ENCODE results near the gene SLC39A6.
"Not testable (repeated sequence)": the region's sequence is repeated elsewhere in the genome, so short reads cannot be mapped to it uniquely, and the experiment has no call there.

The SLC39A6 gene

DNA sequence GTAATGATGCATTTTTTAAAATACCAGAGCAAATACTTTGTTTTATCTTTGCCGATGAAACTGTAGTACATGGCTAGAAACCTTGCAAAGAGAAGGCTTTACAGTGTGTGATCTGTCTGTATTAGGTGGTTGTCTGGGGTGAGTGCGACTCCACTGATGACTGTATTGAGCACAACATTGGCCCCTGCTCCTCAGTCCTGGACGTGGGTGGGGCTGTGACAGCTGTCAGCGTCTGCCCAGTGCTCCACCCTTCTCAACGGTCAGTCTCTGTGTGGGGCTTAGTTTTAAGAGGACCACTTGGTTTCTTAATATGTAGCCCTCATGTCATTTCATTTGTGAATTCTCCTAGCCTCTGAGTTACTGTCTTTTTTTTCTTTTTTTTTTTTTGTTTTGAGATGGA, 40.8 kb upstream of the SLC39A6 start (continued):
- TF ChIP-seq, protein P1, sequence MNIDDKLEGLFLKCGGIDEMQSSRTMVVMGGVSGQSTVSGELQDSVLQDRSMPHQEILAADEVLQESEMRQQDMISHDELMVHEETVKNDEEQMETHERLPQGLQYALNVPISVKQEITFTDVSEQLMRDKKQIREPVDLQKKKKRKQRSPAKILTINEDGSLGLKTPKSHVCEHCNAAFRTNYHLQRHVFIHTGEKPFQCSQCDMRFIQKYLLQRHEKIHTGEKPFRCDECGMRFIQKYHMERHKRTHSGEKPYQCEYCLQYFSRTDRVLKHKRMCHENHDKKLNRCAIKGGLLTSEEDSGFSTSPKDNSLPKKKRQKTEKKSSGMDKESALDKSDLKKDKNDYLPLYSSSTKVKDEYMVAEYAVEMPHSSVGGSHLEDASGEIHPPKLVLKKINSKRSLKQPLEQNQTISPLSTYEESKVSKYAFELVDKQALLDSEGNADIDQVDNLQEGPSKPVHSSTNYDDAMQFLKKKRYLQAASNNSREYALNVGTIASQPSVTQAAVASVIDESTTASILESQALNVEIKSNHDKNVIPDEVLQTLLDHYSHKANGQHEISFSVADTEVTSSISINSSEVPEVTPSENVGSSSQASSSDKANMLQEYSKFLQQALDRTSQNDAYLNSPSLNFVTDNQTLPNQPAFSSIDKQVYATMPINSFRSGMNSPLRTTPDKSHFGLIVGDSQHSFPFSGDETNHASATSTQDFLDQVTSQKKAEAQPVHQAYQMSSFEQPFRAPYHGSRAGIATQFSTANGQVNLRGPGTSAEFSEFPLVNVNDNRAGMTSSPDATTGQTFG (tag by site-specific recombination; IDR thresholded peaks at IDR 0.05; ENCODE audit: borderline replicate concordance): no peak
- TF ChIP-seq ZNF37A (tag by site-specific recombination; IDR thresholded peaks at IDR 0.05): no peak
- no peak for TF ChIP-seq ZNF660 (tag by site-specific recombination; IDR thresholded peaks at IDR 0.05)
- no peak for TF ChIP-seq ZNF214 (tag by site-specific recombination; IDR thresholded peaks at IDR 0.05; ENCODE audit: borderline replicate concordance)
- no peak for TF ChIP-seq ZNF624 (tag by site-specific recombination; IDR thresholded peaks at IDR 0.05)
- TF ChIP-seq ZNF302 (tag by site-specific recombination; IDR thresholded peaks at IDR 0.05; ENCODE audit: low read depth): no peak
- no peak for TF ChIP-seq ZNF311 (tag by site-specific recombination; IDR thresholded peaks at IDR 0.05; ENCODE audit: borderline replicate concordance)
- TF ChIP-seq, protein P2, sequence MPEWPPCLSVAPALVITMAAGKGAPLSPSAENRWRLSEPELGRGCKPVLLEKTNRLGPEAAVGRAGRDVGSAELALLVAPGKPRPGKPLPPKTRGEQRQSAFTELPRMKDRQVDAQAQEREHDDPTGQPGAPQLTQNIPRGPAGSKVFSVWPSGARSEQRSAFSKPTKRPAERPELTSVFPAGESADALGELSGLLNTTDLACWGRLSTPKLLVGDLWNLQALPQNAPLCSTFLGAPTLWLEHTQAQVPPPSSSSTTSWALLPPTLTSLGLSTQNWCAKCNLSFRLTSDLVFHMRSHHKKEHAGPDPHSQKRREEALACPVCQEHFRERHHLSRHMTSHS (tag by site-specific recombination; IDR thresholded peaks at IDR 0.05): no peak

DNA sequence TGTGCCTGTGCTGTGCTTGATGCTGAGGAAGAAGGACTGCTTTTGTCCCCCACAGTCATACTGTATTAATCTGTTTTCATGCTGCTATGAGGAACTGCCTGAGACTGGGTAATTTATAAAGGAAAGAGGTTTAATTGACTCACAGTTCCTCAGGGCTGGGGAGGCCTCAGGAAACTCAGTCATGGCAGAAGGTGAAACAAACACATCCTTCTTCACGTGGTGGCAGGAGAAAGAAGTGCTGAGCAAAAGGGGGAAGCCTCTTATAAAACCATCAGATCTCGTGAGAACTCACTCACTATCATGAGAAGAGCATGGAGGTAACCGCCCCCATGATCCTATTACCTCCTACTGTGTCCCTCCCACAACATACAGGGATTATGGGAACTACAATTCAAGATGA, 39.2 kb upstream of the SLC39A6 start:
- H3K36me3 ChIP-seq (ENCODE audit: control insufficient read depth in 2 of 2, insufficient read depth in 1 of 2, low read length in 2 of 2): peaks cover 15 to 94% of the 10 kb centered on the region in 2 experiments
- H3K9me3 ChIP-seq (ENCODE audit: control insufficient read depth, insufficient read depth, low read depth, low read length); POLR2A ChIA-PET; H3K4me3 ChIP-seq (ENCODE audit: low read depth, low read length); CTCF ChIA-PET; H3K27ac ChIP-seq (ENCODE audit: extremely low read depth, low read depth, low read length); H3K4me1 ChIP-seq (ENCODE audit: control insufficient read depth, insufficient read depth, low read length): not testable (repeated sequence)

DNA sequence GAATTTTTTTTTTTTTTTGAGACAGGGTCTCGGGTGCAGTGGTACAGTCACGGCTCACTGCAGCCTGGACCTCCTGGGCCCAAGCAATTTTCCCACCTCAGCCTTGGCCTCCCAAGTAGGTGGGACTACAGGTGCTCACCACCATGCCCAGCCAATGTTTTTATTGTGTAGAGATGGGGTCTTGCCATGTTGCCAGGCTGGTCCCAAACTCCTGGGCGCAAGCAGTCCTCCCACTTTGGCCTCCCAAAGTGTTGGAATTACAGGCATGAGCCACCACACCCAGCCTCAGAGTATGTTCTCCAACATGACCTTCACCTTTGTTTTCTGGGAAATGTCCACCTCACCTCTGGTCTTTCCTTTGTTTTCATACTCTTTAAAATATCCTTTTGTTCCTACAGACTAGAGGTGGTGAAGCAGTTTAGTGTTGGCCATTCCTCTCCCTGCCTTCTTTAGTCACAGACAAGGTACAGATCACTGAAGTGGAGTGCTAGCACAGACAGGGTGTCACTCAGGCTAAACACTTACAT, 38.6 kb upstream of the SLC39A6 start:
- ChIA-PET CTCF (no interaction called here), POLR2A (no interaction called here)

More for the DNA sequence above, 38.6 kb upstream of the SLC39A6 start:
- Histone ChIP-seq H3K27ac (ENCODE audit: extremely low read depth, low read depth, low read length) (no peak overlapping the region), H3K36me3 (ENCODE audit: control insufficient read depth in 2 of 2, insufficient read depth in 1 of 2, low read length in 2 of 2) (peaks cover 15 to 94% of the 10 kb centered on the region in 2 experiments), H3K4me1 (ENCODE audit: control insufficient read depth, insufficient read depth, low read length) (no peaks in the 10 kb centered on the region), H3K9me3 (ENCODE audit: control insufficient read depth, insufficient read depth, low read depth, low read length) (no peaks in the 10 kb centered on the region), H3K4me3 (ENCODE audit: low read depth, low read length) (no peak overlapping the region)
- TF ChIP-seq, protein P3, sequence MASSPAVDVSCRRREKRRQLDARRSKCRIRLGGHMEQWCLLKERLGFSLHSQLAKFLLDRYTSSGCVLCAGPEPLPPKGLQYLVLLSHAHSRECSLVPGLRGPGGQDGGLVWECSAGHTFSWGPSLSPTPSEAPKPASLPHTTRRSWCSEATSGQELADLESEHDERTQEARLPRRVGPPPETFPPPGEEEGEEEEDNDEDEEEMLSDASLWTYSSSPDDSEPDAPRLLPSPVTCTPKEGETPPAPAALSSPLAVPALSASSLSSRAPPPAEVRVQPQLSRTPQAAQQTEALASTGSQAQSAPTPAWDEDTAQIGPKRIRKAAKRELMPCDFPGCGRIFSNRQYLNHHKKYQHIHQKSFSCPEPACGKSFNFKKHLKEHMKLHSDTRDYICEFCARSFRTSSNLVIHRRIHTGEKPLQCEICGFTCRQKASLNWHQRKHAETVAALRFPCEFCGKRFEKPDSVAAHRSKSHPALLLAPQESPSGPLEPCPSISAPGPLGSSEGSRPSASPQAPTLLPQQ (tag by site-specific recombination; IDR thresholded peaks at IDR 0.05): no peak
- TF ChIP-seq ZNF24 (tag by site-specific recombination; IDR thresholded peaks at IDR 0.05) (no peak), ZNF777 (tag by site-specific recombination; IDR thresholded peaks at IDR 0.05; ENCODE audit: borderline replicate concordance) (no peak), ZNF394 (tag by site-specific recombination; IDR thresholded peaks at IDR 0.05; ENCODE audit: borderline replicate concordance) (no peak), MZF1 (tag by site-specific recombination; IDR thresholded peaks at IDR 0.05; ENCODE audit: borderline replicate concordance) (no peak), TCF7L2 (IDR thresholded peaks at IDR 0.05; ENCODE audit: borderline replicate concordance, low read depth, low read length) (no peak), ZNF747 (tag by site-specific recombination; IDR thresholded peaks at IDR 0.05) (no peak), ZNF791 (tag by site-specific recombination; IDR thresholded peaks at IDR 0.05) (no peak), SCRT1 (tag by site-specific recombination; IDR thresholded peaks at IDR 0.05; ENCODE audit: borderline replicate concordance) (no peak), ZNF221 (tag by site-specific recombination; IDR thresholded peaks at IDR 0.05; ENCODE audit: borderline replicate concordance) (no peak), ZNF514 (tag by site-specific recombination; IDR thresholded peaks at IDR 0.05) (no peak)
- TF ChIP-seq, protein P4, sequence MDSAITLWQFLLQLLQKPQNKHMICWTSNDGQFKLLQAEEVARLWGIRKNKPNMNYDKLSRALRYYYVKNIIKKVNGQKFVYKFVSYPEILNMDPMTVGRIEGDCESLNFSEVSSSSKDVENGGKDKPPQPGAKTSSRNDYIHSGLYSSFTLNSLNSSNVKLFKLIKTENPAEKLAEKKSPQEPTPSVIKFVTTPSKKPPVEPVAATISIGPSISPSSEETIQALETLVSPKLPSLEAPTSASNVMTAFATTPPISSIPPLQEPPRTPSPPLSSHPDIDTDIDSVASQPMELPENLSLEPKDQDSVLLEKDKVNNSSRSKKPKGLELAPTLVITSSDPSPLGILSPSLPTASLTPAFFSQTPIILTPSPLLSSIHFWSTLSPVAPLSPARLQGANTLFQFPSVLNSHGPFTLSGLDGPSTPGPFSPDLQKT (IDR thresholded peaks at IDR 0.05; ENCODE audit: borderline replicate concordance, low read depth, low read length): no peak
